B cell (primary cell): Measurements from ENCODE around the gene CTIF.

Source experiments
- CTCF ChIP-seq: fragments of 200-600 bp; IDR thresholded peaks from one replicate; pipeline ENCODE4 v1.8.0; 2022; ENCODE audit warnings: antibody characterized with exemption, mild to moderate bottlenecking
- EZH2 ChIP-seq: IDR thresholded peaks from 2 replicates; pipeline ENCODE4 v1.6.1; 2012; ENCODE audit warnings: borderline replicate concordance, low read depth, mild to moderate bottlenecking, moderate library complexity, low read length; ENCODE audit not compliant: insufficient read depth, poor library complexity, severe bottlenecking

- no peak for TF ChIP-seq CTCF
- no peak for TF ChIP-seq EZH2
These were observed 277.7 kb downstream of the CTIF start for GRCh38 chr18:48816554-48816953.
